Activated CD8-positive, alpha-beta T cell treated with anti-CD3 and anti-CD28 coated beads for 36 hours (primary cell): ENCODE results near the gene ANKUB1. TPM values are rescaled to one million over a fixed set of nuclear protein-coding genes. Genes with fewer than 3 reads are reported as not detected.

Experiments used
- ATAC-seq: fragments of 200-7000 bp; cut with Tn5 transposase; one replicate; pipeline ENCODE4 v1.10.0; 2021; ENCODE audit warnings: mild to moderate bottlenecking, moderate library complexity
- CTCF ChIA-PET: fragments of 350-600 bp; sonication (Branson Sonifier 250); formaldehyde crosslinking; loops from one replicate; lab custom pipeline; 2021; ENCODE audit warnings: antibody characterized with exemption; lab: Charles Lee
- POLR2A ChIA-PET: fragments of 350-600 bp; sonication (Branson Sonifier 250); formaldehyde crosslinking; loops from one replicate; lab custom pipeline; 2021; ENCODE audit warnings: antibody characterized with exemption; lab: Charles Lee
- DNase-seq: peaks from one replicate; pipeline ENCODE4 v3.0.0-alpha.2; 2020
- H3K27ac Mint-ChIP-seq: one replicate; pipeline ENCODE4 v1.8.0; 2021; ENCODE audit warnings: mild to moderate bottlenecking, mixed read lengths
- H3K27me3 Mint-ChIP-seq: one replicate; pipeline ENCODE4 v1.8.0; 2021; ENCODE audit warnings: mixed read lengths
- H3K36me3 Mint-ChIP-seq: one replicate; pipeline ENCODE4 v1.8.0; 2021; ENCODE audit warnings: low read depth, mixed read lengths
- H3K4me1 Mint-ChIP-seq: one replicate; pipeline ENCODE4 v1.8.0; 2021; ENCODE audit warnings: low read depth, mixed read lengths
- H3K4me3 Mint-ChIP-seq: one replicate; pipeline ENCODE4 v1.8.0; 2021; ENCODE audit warnings: mild to moderate bottlenecking, moderate library complexity, mixed read lengths
- H3K9me3 Mint-ChIP-seq: one replicate; pipeline ENCODE4 v1.8.0; 2021; ENCODE audit warnings: mixed read lengths
- intact Hi-C: fragments of 100-400 bp; cut with micrococcal nuclease; formaldehyde crosslinking; loops from one replicate; pipeline ENCODE4 v1.10.0; 2022
- total RNA-seq, 2 experiments: library from RNA; stranded (reverse); gene quantifications; one replicate each; pipeline ENCODE4 v1.2.3, GENCODE V29; 2021
- TF ChIP-seq, protein P1 (sequence below): fragments of 200-600 bp; IDR thresholded peaks from one replicate; pipeline ENCODE4 v1.8.0; 2022; ENCODE audit warnings: antibody characterized with exemption, mild to moderate bottlenecking

Gene ANKUB1
- total RNA-seq, 2 experiments from 2014 or later = not detected

- ChIA-PET POLR2A (interaction anchor here (0.5 to 0.6 kb wide), 2 partner anchors 8 to 810 kb away, joined by 3 read pairs; no protein-coding TSS in a partner anchor), CTCF (interaction anchor here (0.5 to 6.0 kb wide), 35 partner anchors 10 to 637 kb away, joined by 3 to 53 read pairs (median 5); partner anchors contain the start of gene COMMD2)
- Mint-ChIP-seq H3K27me3 (peaks cover 9% of the 10 kb centered on the region), H3K9me3 (no peaks in the 10 kb centered on the region), H3K36me3 (no peaks in the 10 kb centered on the region), H3K4me3 (no peak overlapping the region), H3K4me1 (no peaks in the 10 kb centered on the region), H3K27ac (no peak overlapping the region)
- TF ChIP-seq, protein P1, sequence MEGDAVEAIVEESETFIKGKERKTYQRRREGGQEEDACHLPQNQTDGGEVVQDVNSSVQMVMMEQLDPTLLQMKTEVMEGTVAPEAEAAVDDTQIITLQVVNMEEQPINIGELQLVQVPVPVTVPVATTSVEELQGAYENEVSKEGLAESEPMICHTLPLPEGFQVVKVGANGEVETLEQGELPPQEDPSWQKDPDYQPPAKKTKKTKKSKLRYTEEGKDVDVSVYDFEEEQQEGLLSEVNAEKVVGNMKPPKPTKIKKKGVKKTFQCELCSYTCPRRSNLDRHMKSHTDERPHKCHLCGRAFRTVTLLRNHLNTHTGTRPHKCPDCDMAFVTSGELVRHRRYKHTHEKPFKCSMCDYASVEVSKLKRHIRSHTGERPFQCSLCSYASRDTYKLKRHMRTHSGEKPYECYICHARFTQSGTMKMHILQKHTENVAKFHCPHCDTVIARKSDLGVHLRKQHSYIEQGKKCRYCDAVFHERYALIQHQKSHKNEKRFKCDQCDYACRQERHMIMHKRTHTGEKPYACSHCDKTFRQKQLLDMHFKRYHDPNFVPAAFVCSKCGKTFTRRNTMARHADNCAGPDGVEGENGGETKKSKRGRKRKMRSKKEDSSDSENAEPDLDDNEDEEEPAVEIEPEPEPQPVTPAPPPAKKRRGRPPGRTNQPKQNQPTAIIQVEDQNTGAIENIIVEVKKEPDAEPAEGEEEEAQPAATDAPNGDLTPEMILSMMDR = peak; percentile 76
- intact Hi-C loops = loop anchor here (10.0 kb wide), 1 partner anchor 207 kb away; no protein-coding TSS in a partner anchor
- ATAC-seq (peak; percentile 61), DNase-seq (peak; percentile 62)
These were observed 20.6 kb downstream of the ANKUB1 start for GRCh38 chr3:149771652-149772271.

- peaks cover 14% of the 10 kb centered on the region for H3K27me3 Mint-ChIP-seq
- TF ChIP-seq, protein P1 = no peak
- POLR2A ChIA-PET = no interaction called here
- ATAC-seq = no peak
- intact Hi-C loops = loop anchor here (10.0 kb wide), 1 partner anchor 205 kb away; no protein-coding TSS in a partner anchor
- CTCF ChIA-PET = interaction anchor here (0.8 to 6.0 kb wide), 17 partner anchors 9 to 285 kb away, joined by 3 to 53 read pairs (median 5); partner anchors contain the start of gene ANKUB1
- H3K4me3 Mint-ChIP-seq = no peak overlapping the region
- H3K27ac Mint-ChIP-seq = no peak overlapping the region
- no peaks in the 10 kb centered on the region for H3K4me1 Mint-ChIP-seq
- DNase-seq = no peak
- no peaks in the 10 kb centered on the region for H3K36me3 Mint-ChIP-seq
- H3K9me3 Mint-ChIP-seq = no peaks in the 10 kb centered on the region
These were observed 22.1 kb downstream of the ANKUB1 start for GRCh38 chr3:149770246-149770645.

GRCh38 chr3:149768704-149769103 lies 23.6 kb downstream of the ANKUB1 start:
- Mint-ChIP-seq H3K4me1 (no peaks in the 10 kb centered on the region), H3K27me3 (peaks cover 18% of the 10 kb centered on the region), H3K9me3 (no peaks in the 10 kb centered on the region), H3K4me3 (no peak overlapping the region), H3K36me3 (no peaks in the 10 kb centered on the region), H3K27ac (no peak overlapping the region)
- ATAC-seq (no peak), DNase-seq (no peak)
- POLR2A ChIA-PET = no interaction called here
- TF ChIP-seq, protein P1 = no peak
- CTCF ChIA-PET = interaction anchor here (0.6 to 6.0 kb wide), 7 partner anchors 9 to 274 kb away, joined by 3 to 53 read pairs (median 3); no protein-coding TSS in a partner anchor
- intact Hi-C loops = no loop called here

- Mint-ChIP-seq H3K27ac (no peak overlapping the region), H3K36me3 (no peaks in the 10 kb centered on the region), H3K9me3 (no peaks in the 10 kb centered on the region), H3K4me1 (no peaks in the 10 kb centered on the region), H3K4me3 (no peak overlapping the region), H3K27me3 (peaks cover 18% of the 10 kb centered on the region)
- ChIA-PET CTCF (interaction anchor here (1.3 to 6.0 kb wide), 3 partner anchors 24 to 198 kb away, joined by 3 to 53 read pairs (median 5); partner anchors contain the start of gene ANKUB1), POLR2A (no interaction called here)
- intact Hi-C loops = no loop called here
- DNase-seq = no peak
- ATAC-seq = no peak
- TF ChIP-seq, protein P1 = no peak
These were observed 24.6 kb downstream of the ANKUB1 start for GRCh38 chr3:149767720-149768119.

- ATAC-seq (no peak), DNase-seq (no peak)
- H3K4me1 Mint-ChIP-seq = no peaks in the 10 kb centered on the region
- H3K9me3 Mint-ChIP-seq = no peaks in the 10 kb centered on the region
- no peak overlapping the region for H3K4me3 Mint-ChIP-seq
- H3K36me3 Mint-ChIP-seq = no peaks in the 10 kb centered on the region
- POLR2A ChIA-PET = no interaction called here
- intact Hi-C loops = no loop called here
- no peak overlapping the region for H3K27ac Mint-ChIP-seq
- TF ChIP-seq, protein P1 = peak; percentile 17
- CTCF ChIA-PET = interaction anchor here (0.7 to 3.5 kb wide), 8 partner anchors 9 to 280 kb away, joined by 3 to 12 read pairs (median 3); partner anchors contain the start of genes ANKUB1 and COMMD2
- H3K27me3 Mint-ChIP-seq = peaks cover 13% of the 10 kb centered on the region
These were observed 26.5 kb downstream of the ANKUB1 start for GRCh38 chr3:149765762-149766334.
